SU-DHL-6 (cell line): ENCODE data around the gene ENTR1.
A peak's percentile ranks its signal among the peaks of the same experiment; 100 is the strongest.

Experiments used
- H2AFZ ChIP-seq: fragments of 200-600 bp; sonication (generic); 2 replicates; pipeline ENCODE4 v1.6.1; 2014; ENCODE audit warnings: low read depth, mild to moderate bottlenecking, moderate library complexity, mixed read lengths, antibody characterized with exemption, low read length; ENCODE audit not compliant: severe bottlenecking
- H3F3A ChIP-seq: fragments of 200-600 bp; shearing (Covaris generic); 2 replicates; pipeline ENCODE4 v1.6.0; 2016; ENCODE audit warnings: antibody characterized with exemption, mild to moderate bottlenecking; ENCODE audit not compliant: insufficient read depth
- H3K27ac ChIP-seq: fragments of 200-600 bp; sonication (generic); 2 replicates; pipeline ENCODE4 v1.5.1; 2016; ENCODE audit warnings: low read depth, mild to moderate bottlenecking, low read length, moderate library complexity, mixed read lengths
- H3K27me3 ChIP-seq: fragments of 200-600 bp; sonication (generic), shearing (Covaris generic); 2 replicates; pipeline ENCODE4 v1.6.0; 2014; ENCODE audit warnings: mild to moderate bottlenecking, low read length
- H3K36me3 ChIP-seq: fragments of 200-600 bp; sonication (generic); 2 replicates; pipeline ENCODE4 v1.6.1; 2014; ENCODE audit warnings: mild to moderate bottlenecking, low read length, mixed read lengths
- H3K4me2 ChIP-seq: fragments of 300-600, 200-600 bp; shearing (Covaris generic), sonication (generic); 2 replicates; pipeline ENCODE4 v1.6.0; 2014; ENCODE audit warnings: low read length, low read depth, mild to moderate bottlenecking; ENCODE audit not compliant: poor library complexity, severe bottlenecking
- H3K4me3 ChIP-seq: fragments of 200-600 bp; sonication (generic); 2 replicates; pipeline ENCODE4 v1.5.1; 2014; ENCODE audit warnings: antibody characterized with exemption, low read length, mild to moderate bottlenecking, mixed read lengths; ENCODE audit not compliant: insufficient read depth, poor library complexity, severe bottlenecking
- H3K79me2 ChIP-seq: fragments of 200-600 bp; sonication (generic); 2 replicates; pipeline ENCODE4 v1.6.1; 2014; ENCODE audit warnings: mild to moderate bottlenecking, low read length, moderate library complexity; ENCODE audit not compliant: insufficient read depth
- H3K9ac ChIP-seq: fragments of 200-600 bp; sonication (generic); 2 replicates; pipeline ENCODE4 v1.7.0; 2014; ENCODE audit warnings: mild to moderate bottlenecking, low read length
- H3K9me2 ChIP-seq: fragments of 200-600 bp; sonication (generic); replicated peaks from 2 replicates; pipeline ENCODE4 v1.6.1; 2014; ENCODE audit warnings: low read length; ENCODE audit not compliant: insufficient read depth
- H3K9me3 ChIP-seq: fragments of 200-600 bp; sonication (generic); 2 replicates; pipeline ENCODE4 v1.6.1; 2014; ENCODE audit warnings: low read length, mixed read lengths; ENCODE audit not compliant: insufficient read depth
- H4K20me1 ChIP-seq: fragments of 200-600 bp; sonication (generic); 2 replicates; pipeline ENCODE4 v1.6.1; 2014; ENCODE audit warnings: low read depth, mild to moderate bottlenecking, antibody characterized with exemption, low read length, moderate library complexity, mixed read lengths
- CTCF ChIP-seq: fragments of 200-600 bp; sonication (generic); IDR thresholded peaks from one replicate; pipeline ENCODE4 v1.5.1; 2017; ENCODE audit warnings: antibody characterized with exemption, mild to moderate bottlenecking, low read length, moderate library complexity; ENCODE audit not compliant: insufficient read depth, poor library complexity, severe bottlenecking
- EZH2phosphoT487 ChIP-seq: fragments of 200-600 bp; sonication (generic), shearing (Covaris generic); conservative IDR thresholded peaks from 2 replicates; pipeline ENCODE4 v1.6.1; 2018; ENCODE audit warnings: mild to moderate bottlenecking, antibody characterized with exemption, low read length, moderate library complexity, mixed read lengths

Gene ENTR1

DNA sequence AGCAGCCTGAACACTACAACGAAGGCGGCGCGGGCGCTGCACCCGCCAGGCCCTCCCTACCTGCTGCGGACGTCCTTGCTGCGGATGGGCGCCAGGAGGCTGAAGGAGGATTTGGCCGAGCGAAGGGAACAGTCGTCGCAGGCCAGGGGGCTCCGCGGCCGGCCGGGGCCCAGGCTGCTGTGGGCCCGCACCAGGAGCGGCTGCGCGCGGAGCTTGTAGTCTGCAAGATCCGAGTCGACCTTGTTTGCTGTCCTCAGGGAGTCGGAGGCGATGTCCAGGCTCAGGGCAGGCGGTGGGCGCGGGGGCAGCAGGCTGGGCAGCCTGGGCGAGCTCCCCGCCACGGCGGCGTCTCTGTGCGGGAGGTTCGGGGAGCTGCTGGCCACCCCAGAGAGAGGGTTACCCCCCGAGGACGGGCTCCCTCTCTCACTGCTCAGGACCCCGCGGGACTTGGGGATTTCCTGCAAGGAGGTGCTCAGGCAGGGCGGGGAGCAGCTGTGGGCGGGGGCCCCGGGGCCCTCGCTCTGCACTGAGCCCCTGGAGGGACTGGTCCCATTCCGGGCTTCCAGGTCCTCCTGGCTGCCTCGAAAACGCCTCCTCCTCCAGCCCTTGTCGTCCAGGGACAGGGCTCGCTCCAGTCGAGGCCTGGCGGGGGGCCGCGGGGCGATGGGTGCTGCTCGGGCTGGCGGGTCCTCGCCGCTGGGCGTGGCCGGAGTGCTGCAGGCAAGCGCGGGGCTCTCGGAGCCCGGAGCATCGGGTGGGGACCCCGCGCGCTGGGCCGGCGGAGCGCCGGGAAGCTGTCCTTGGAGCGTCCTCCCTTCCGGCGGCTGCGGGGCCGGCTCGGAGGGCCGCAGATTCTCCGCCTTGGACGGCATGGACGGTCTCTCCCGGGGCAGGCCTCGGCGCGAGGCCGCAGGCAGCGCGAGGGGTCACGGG is 28.4 kb upstream of the ENTR1 start:
- Histone ChIP-seq H3K27me3 (no peaks in the 10 kb centered on the region), H3K36me3 (no peaks in the 10 kb centered on the region), H3K4me2 (peak overlapping the region; percentile 73), H3K9ac (peak overlapping the region; percentile 93), H4K20me1 (no peaks in the 10 kb centered on the region), H3K79me2 (peaks cover 22% of the 10 kb centered on the region), H3K4me3 (peak overlapping the region; percentile 88), H3F3A (peaks cover 10% of the 10 kb centered on the region), H2AFZ (peak overlapping the region; percentile 74), H3K9me3 (no peaks in the 10 kb centered on the region), H3K27ac (peak overlapping the region; percentile 52), H3K9me2 (no peaks in the 10 kb centered on the region)
- TF ChIP-seq EZH2phosphoT487 (no peak), CTCF (no peak)

- no peaks in the 10 kb centered on the region for H3K36me3 ChIP-seq
- no peaks in the 10 kb centered on the region for H4K20me1 ChIP-seq
- H3K27ac ChIP-seq = no peak overlapping the region
- H3K9me3 ChIP-seq = no peaks in the 10 kb centered on the region
- H3K27me3 ChIP-seq = no peaks in the 10 kb centered on the region
- peak overlapping the region; percentile 73 for H3K4me2 ChIP-seq
- H3K9ac ChIP-seq = peak overlapping the region; percentile 93
- H3F3A ChIP-seq = peaks cover 10% of the 10 kb centered on the region
- peaks cover 22% of the 10 kb centered on the region for H3K79me2 ChIP-seq
- H3K4me3 ChIP-seq = peak overlapping the region; percentile 88
- no peak overlapping the region for H2AFZ ChIP-seq
- no peaks in the 10 kb centered on the region for H3K9me2 ChIP-seq
- TF ChIP-seq EZH2phosphoT487 = no peak
- no peak for TF ChIP-seq CTCF
Measured at GRCh38 chr9:136437839-136438547, 27.6 kb upstream of the ENTR1 start.

- peak overlapping the region; percentile 12; the same call in 1 of the 2 replicates for H3K9ac ChIP-seq
- no peaks in the 10 kb centered on the region for H3K27me3 ChIP-seq
- H2AFZ ChIP-seq = no peak overlapping the region
- no peaks in the 10 kb centered on the region for H3K36me3 ChIP-seq
- H3K9me2 ChIP-seq = no peaks in the 10 kb centered on the region
- H3K79me2 ChIP-seq = peaks cover 22% of the 10 kb centered on the region
- H3K9me3 ChIP-seq = no peaks in the 10 kb centered on the region
- H3K4me2 ChIP-seq = peak overlapping the region; percentile 73
- peaks cover 10% of the 10 kb centered on the region for H3F3A ChIP-seq
- no peak overlapping the region for H3K27ac ChIP-seq
- H4K20me1 ChIP-seq = no peaks in the 10 kb centered on the region
- TF ChIP-seq CTCF (no peak), EZH2phosphoT487 (no peak)
- peak overlapping the region; percentile 88 for H3K4me3 ChIP-seq
Measured at GRCh38 chr9:136437430-136437829, 27.0 kb upstream of the ENTR1 start.
